ENCODE measurements around the gene ZMYND8. TPM values are rescaled to one million over a fixed set of nuclear protein-coding genes. Genes with fewer than 3 reads are reported as not detected.

Gene ZMYND8
- total RNA-seq, 1 donor, result 18.8 TPM

GRCh38 chr20:47227119-47227518 is 129.4 kb downstream of the ZMYND8 start:
- no peaks in the 10 kb centered on the region for H3K9me3 ChIP-seq (ENCODE audit: low read depth, low read length)
- no peak overlapping the region for H3K4me3 ChIP-seq (ENCODE audit: insufficient read depth, low read length)
- no peaks in the 10 kb centered on the region for H4K20me1 ChIP-seq (ENCODE audit: insufficient read depth, low read length)
- no peak overlapping the region for H3K4me2 ChIP-seq (ENCODE audit: insufficient read depth, low read length)
- H3K79me2 ChIP-seq (ENCODE audit: insufficient read depth, low read length), result no peaks in the 10 kb centered on the region
- TF ChIP-seq CTCF (IDR thresholded peaks at IDR 0.05; ENCODE audit: extremely low read depth, low read depth, low read length), result no peak
- H3K27me3 ChIP-seq (ENCODE audit: insufficient read depth, low read length), result no peaks in the 10 kb centered on the region
- no peak overlapping the region for H3K27ac ChIP-seq (ENCODE audit: low read depth, low read length)
- H3K4me1 ChIP-seq (ENCODE audit: insufficient read depth, low read length), result peaks cover 17% of the 10 kb centered on the region
- peaks cover 53% of the 10 kb centered on the region for H3K36me3 ChIP-seq (ENCODE audit: insufficient read depth, low read length)
- DNase-seq (ENCODE audit: insufficient read length, low spot score, missing footprints), result no peak
- H2AFZ ChIP-seq (ENCODE audit: low read length), result no peak overlapping the region

GRCh38 chr20:47225458-47225857 is 131.0 kb downstream of the ZMYND8 start:
- no peak overlapping the region for H3K27ac ChIP-seq (ENCODE audit: low read depth, low read length)
- H3K79me2 ChIP-seq (ENCODE audit: insufficient read depth, low read length), result no peaks in the 10 kb centered on the region
- no peaks in the 10 kb centered on the region for H4K20me1 ChIP-seq (ENCODE audit: insufficient read depth, low read length)
- H3K36me3 ChIP-seq (ENCODE audit: insufficient read depth, low read length), result peaks cover 64% of the 10 kb centered on the region
- TF ChIP-seq CTCF (IDR thresholded peaks at IDR 0.05; ENCODE audit: extremely low read depth, low read depth, low read length), result no peak
- no peaks in the 10 kb centered on the region for H3K9me3 ChIP-seq (ENCODE audit: low read depth, low read length)
- no peak for DNase-seq (ENCODE audit: insufficient read length, low spot score, missing footprints)
- no peak overlapping the region for H3K4me3 ChIP-seq (ENCODE audit: insufficient read depth, low read length)
- no peaks in the 10 kb centered on the region for H3K27me3 ChIP-seq (ENCODE audit: insufficient read depth, low read length)
- peaks cover 1% of the 10 kb centered on the region for H3K4me1 ChIP-seq (ENCODE audit: insufficient read depth, low read length)
- no peak overlapping the region for H3K4me2 ChIP-seq (ENCODE audit: insufficient read depth, low read length)
- no peak overlapping the region for H2AFZ ChIP-seq (ENCODE audit: low read length)

GRCh38 chr20:47224857-47225256 is 131.6 kb downstream of the ZMYND8 start:
- H3K4me1 ChIP-seq (ENCODE audit: insufficient read depth, low read length), result no peaks in the 10 kb centered on the region
- H3K4me2 ChIP-seq (ENCODE audit: insufficient read depth, low read length), result no peak overlapping the region
- H3K79me2 ChIP-seq (ENCODE audit: insufficient read depth, low read length), result no peaks in the 10 kb centered on the region
- H3K4me3 ChIP-seq (ENCODE audit: insufficient read depth, low read length), result no peak overlapping the region
- no peak overlapping the region for H2AFZ ChIP-seq (ENCODE audit: low read length)
- no peaks in the 10 kb centered on the region for H3K9me3 ChIP-seq (ENCODE audit: low read depth, low read length)
- H3K27ac ChIP-seq (ENCODE audit: low read depth, low read length), result no peak overlapping the region
- peaks cover 64% of the 10 kb centered on the region for H3K36me3 ChIP-seq (ENCODE audit: insufficient read depth, low read length)
- TF ChIP-seq CTCF (IDR thresholded peaks at IDR 0.05; ENCODE audit: extremely low read depth, low read depth, low read length), result no peak
- H4K20me1 ChIP-seq (ENCODE audit: insufficient read depth, low read length), result no peaks in the 10 kb centered on the region
- no peaks in the 10 kb centered on the region for H3K27me3 ChIP-seq (ENCODE audit: insufficient read depth, low read length)
- DNase-seq (ENCODE audit: insufficient read length, low spot score, missing footprints), result no peak

GRCh38 chr20:47224300-47224791 is 132.2 kb downstream of the ZMYND8 start:
- Histone ChIP-seq H3K36me3 (ENCODE audit: insufficient read depth, low read length) (peaks cover 64% of the 10 kb centered on the region), H3K4me1 (ENCODE audit: insufficient read depth, low read length) (no peaks in the 10 kb centered on the region), H4K20me1 (ENCODE audit: insufficient read depth, low read length) (no peaks in the 10 kb centered on the region), H3K4me2 (ENCODE audit: insufficient read depth, low read length) (no peak overlapping the region), H3K79me2 (ENCODE audit: insufficient read depth, low read length) (no peaks in the 10 kb centered on the region), H3K27ac (ENCODE audit: low read depth, low read length) (no peak overlapping the region), H2AFZ (ENCODE audit: low read length) (no peak overlapping the region), H3K27me3 (ENCODE audit: insufficient read depth, low read length) (no peaks in the 10 kb centered on the region), H3K4me3 (ENCODE audit: insufficient read depth, low read length) (no peak overlapping the region), H3K9me3 (ENCODE audit: low read depth, low read length) (no peaks in the 10 kb centered on the region)
- DNase-seq (ENCODE audit: insufficient read length, low spot score, missing footprints), result no peak
- TF ChIP-seq CTCF (IDR thresholded peaks at IDR 0.05; ENCODE audit: extremely low read depth, low read depth, low read length), result no peak
